ENCODE measurements around the gene SIGLECL1.

SIGLECL1 gene

DNA sequence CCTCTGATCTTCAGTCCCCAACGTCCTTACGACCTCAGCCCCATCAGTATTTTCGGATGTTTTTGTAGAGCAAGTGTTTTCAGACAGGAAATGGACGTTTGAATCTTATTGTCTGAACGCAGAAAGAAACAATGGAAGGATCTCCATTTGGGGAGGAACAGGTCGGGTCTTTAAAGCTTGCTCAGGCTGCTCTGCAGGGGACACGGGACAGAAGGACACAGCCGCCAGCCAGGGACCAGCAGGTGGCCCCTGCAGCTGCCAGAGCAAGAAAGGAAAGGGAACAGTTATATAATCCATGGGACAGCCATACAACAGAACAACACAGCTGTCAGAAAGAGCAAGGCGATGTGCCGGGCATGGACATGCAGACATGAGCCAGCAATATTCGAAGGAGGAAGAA is 42.1 kb downstream of the SIGLECL1 start:
- Histone ChIP-seq H3F3A (ENCODE audit: insufficient read depth, low read length) (no peaks in the 10 kb centered on the region), H3K27ac (ENCODE audit: low read depth, low read length, poor library complexity, severe bottlenecking) (no peak overlapping the region), H3K9me2 (ENCODE audit: low read depth, low read length) (no peaks in the 10 kb centered on the region), H3K4me3 (ENCODE audit: low read depth, low read length, poor library complexity, severe bottlenecking) (no peak overlapping the region), H3K9me3 (ENCODE audit: low read length) (no peaks in the 10 kb centered on the region), H3K9ac (ENCODE audit: low read length) (no peak overlapping the region), H3K27me3 (ENCODE audit: insufficient read depth, low read length) (peaks cover 9% of the 10 kb centered on the region; the same call in 1 of the 2 replicates), H3K4me1 (ENCODE audit: insufficient read depth, low read length, severe bottlenecking) (no peaks in the 10 kb centered on the region), H3K36me3 (ENCODE audit: insufficient read depth, low read length) (no peaks in the 10 kb centered on the region), H3K4me2 (ENCODE audit: low read length) (no peak overlapping the region), H4K20me1 (ENCODE audit: insufficient read depth, low read length) (no peaks in the 10 kb centered on the region), H3K79me2 (ENCODE audit: insufficient read depth, low read length) (no peaks in the 10 kb centered on the region), H2AFZ (ENCODE audit: low read length) (no peak overlapping the region)
- TF ChIP-seq CTCF (IDR thresholded peaks at IDR 0.05; ENCODE audit: low read length) = no peak
- no peak for TF ChIP-seq EZH2 (IDR thresholded peaks at IDR 0.05; ENCODE audit: borderline replicate concordance, low read length)

- Histone ChIP-seq H3K27me3 (ENCODE audit: insufficient read depth, low read length) (peaks cover 9% of the 10 kb centered on the region; the same call in 1 of the 2 replicates), H4K20me1 (ENCODE audit: insufficient read depth, low read length) (no peaks in the 10 kb centered on the region), H3K9me2 (ENCODE audit: low read depth, low read length) (no peaks in the 10 kb centered on the region), H3K4me3 (ENCODE audit: low read depth, low read length, poor library complexity, severe bottlenecking) (no peak overlapping the region), H3K27ac (ENCODE audit: low read depth, low read length, poor library complexity, severe bottlenecking) (no peak overlapping the region), H3K36me3 (ENCODE audit: insufficient read depth, low read length) (no peaks in the 10 kb centered on the region), H3K79me2 (ENCODE audit: insufficient read depth, low read length) (no peaks in the 10 kb centered on the region), H3K9ac (ENCODE audit: low read length) (no peak overlapping the region), H3F3A (ENCODE audit: insufficient read depth, low read length) (no peaks in the 10 kb centered on the region), H3K4me1 (ENCODE audit: insufficient read depth, low read length, severe bottlenecking) (no peaks in the 10 kb centered on the region), H3K9me3 (ENCODE audit: low read length) (no peaks in the 10 kb centered on the region), H3K4me2 (ENCODE audit: low read length) (no peak overlapping the region), H2AFZ (ENCODE audit: low read length) (no peak overlapping the region)
- TF ChIP-seq EZH2 (IDR thresholded peaks at IDR 0.05; ENCODE audit: borderline replicate concordance, low read length) = no peak
Observed at GRCh38 chr19:51293571-51294210, 42.8 kb downstream of the SIGLECL1 start.

GRCh38 chr19:51294211-51294976 is 43.5 kb downstream of the SIGLECL1 start:
- H3K4me2 ChIP-seq (ENCODE audit: low read length) = no peak overlapping the region
- no peak overlapping the region for H3K27ac ChIP-seq (ENCODE audit: low read depth, low read length, poor library complexity, severe bottlenecking)
- H3K9ac ChIP-seq (ENCODE audit: low read length) = no peak overlapping the region
- H3K9me3 ChIP-seq (ENCODE audit: low read length) = no peaks in the 10 kb centered on the region
- H3F3A ChIP-seq (ENCODE audit: insufficient read depth, low read length) = no peaks in the 10 kb centered on the region
- TF ChIP-seq CTCF (IDR thresholded peaks at IDR 0.05; ENCODE audit: low read length) = no peak
- TF ChIP-seq EZH2 (IDR thresholded peaks at IDR 0.05; ENCODE audit: borderline replicate concordance, low read length) = no peak
- no peak overlapping the region for H3K4me3 ChIP-seq (ENCODE audit: low read depth, low read length, poor library complexity, severe bottlenecking)
- H3K27me3 ChIP-seq (ENCODE audit: insufficient read depth, low read length) = peaks cover 9% of the 10 kb centered on the region; the same call in 1 of the 2 replicates
- H4K20me1 ChIP-seq (ENCODE audit: insufficient read depth, low read length) = no peaks in the 10 kb centered on the region
- no peaks in the 10 kb centered on the region for H3K79me2 ChIP-seq (ENCODE audit: insufficient read depth, low read length)
- H3K36me3 ChIP-seq (ENCODE audit: insufficient read depth, low read length) = no peaks in the 10 kb centered on the region
- no peak overlapping the region for H2AFZ ChIP-seq (ENCODE audit: low read length)
- no peaks in the 10 kb centered on the region for H3K9me2 ChIP-seq (ENCODE audit: low read depth, low read length)
- H3K4me1 ChIP-seq (ENCODE audit: insufficient read depth, low read length, severe bottlenecking) = no peaks in the 10 kb centered on the region
